ENCODE measurements around the gene DGKK. TPM values are rescaled to one million over a fixed set of nuclear protein-coding genes. Genes with fewer than 3 reads are reported as not detected.
A peak's percentile ranks its signal among the peaks of the same experiment; 100 is the strongest.

Gene DGKK
- total RNA-seq, 1 experiment from 2014 or later = not detected

DNA sequence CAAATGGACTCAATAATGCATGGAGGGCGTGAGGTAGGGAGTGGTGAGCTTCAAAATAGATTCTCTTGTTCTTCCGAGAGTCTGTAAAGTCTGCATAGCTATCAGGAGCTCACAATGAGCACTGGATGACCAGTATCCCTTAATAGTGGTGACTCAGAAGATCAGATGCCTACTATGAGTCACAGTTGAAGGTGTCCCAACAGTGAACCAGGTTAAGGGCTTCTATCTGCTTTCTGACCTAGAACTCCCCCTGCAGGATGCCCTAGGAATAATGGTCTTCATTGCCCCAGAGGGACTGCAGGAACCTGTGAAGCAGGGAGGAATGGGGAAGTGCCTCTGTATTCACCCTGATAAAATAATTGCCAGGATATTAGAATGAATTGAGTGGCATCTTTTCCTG is 22.1 kb downstream of the DGKK start:
- no TSS peak for BruUV-seq (replicated peaks)
- no peak for TF ChIP-seq CTCF (IDR thresholded peaks at IDR 0.05; ENCODE audit: unreplicated experiment)
- DNase-seq (ENCODE audit: unreplicated experiment) = peak; percentile 75
- CTCF ChIA-PET = interaction anchor here (0.5 kb wide), 3 partner anchors 95 to 493 kb away, joined by 3 to 4 read pairs (median 4); no protein-coding TSS in a partner anchor
- Mint-ChIP-seq H3K4me1 (ENCODE audit: insufficient read depth, unreplicated experiment) (no peaks in the 10 kb centered on the region), H3K9me3 (ENCODE audit: unreplicated experiment) (peaks cover 17% of the 10 kb centered on the region), H3K4me3 (ENCODE audit: unreplicated experiment) (no peak overlapping the region), H3K36me3 (ENCODE audit: insufficient read depth, unreplicated experiment) (no peaks in the 10 kb centered on the region), H3K27me3 (ENCODE audit: insufficient read depth, unreplicated experiment) (peaks cover 51% of the 10 kb centered on the region), H3K27ac (ENCODE audit: low read depth, unreplicated experiment) (no peak overlapping the region)
- POLR2A ChIA-PET = no interaction called here
- intact Hi-C loops (cut with micrococcal nuclease) = no loop called here

GRCh38 chrX:50447535-50447934 is 23.1 kb downstream of the DGKK start:
- no peaks in the 10 kb centered on the region for H3K36me3 Mint-ChIP-seq (ENCODE audit: insufficient read depth, unreplicated experiment)
- BruUV-seq (replicated peaks) = no TSS peak
- CTCF ChIA-PET = no interaction called here
- H3K27me3 Mint-ChIP-seq (ENCODE audit: insufficient read depth, unreplicated experiment) = peaks cover 41% of the 10 kb centered on the region
- no peak overlapping the region for H3K27ac Mint-ChIP-seq (ENCODE audit: low read depth, unreplicated experiment)
- TF ChIP-seq CTCF (IDR thresholded peaks at IDR 0.05; ENCODE audit: unreplicated experiment) = no peak
- POLR2A ChIA-PET = no interaction called here
- H3K4me1 Mint-ChIP-seq (ENCODE audit: insufficient read depth, unreplicated experiment) = no peaks in the 10 kb centered on the region
- no peak for DNase-seq (ENCODE audit: unreplicated experiment)
- H3K9me3 Mint-ChIP-seq (ENCODE audit: unreplicated experiment) = peaks cover 17% of the 10 kb centered on the region
- H3K4me3 Mint-ChIP-seq (ENCODE audit: unreplicated experiment) = no peak overlapping the region
- intact Hi-C loops (cut with micrococcal nuclease) = no loop called here

GRCh38 chrX:50442426-50443116 is 28.1 kb downstream of the DGKK start:
- no peaks in the 10 kb centered on the region for H3K36me3 Mint-ChIP-seq (ENCODE audit: insufficient read depth, unreplicated experiment)
- no peak overlapping the region for H3K4me3 Mint-ChIP-seq (ENCODE audit: unreplicated experiment)
- H3K9me3 Mint-ChIP-seq (ENCODE audit: unreplicated experiment) = peaks cover 5% of the 10 kb centered on the region
- TF ChIP-seq CTCF (IDR thresholded peaks at IDR 0.05; ENCODE audit: unreplicated experiment) = no peak
- ChIA-PET POLR2A (interaction anchor here (0.7 kb wide), 1 partner anchor 707 kb away, joined by 3 read pairs; no protein-coding TSS in a partner anchor), CTCF (no interaction called here)
- DNase-seq (ENCODE audit: unreplicated experiment) = no peak
- BruUV-seq (replicated peaks) = no TSS peak
- H3K4me1 Mint-ChIP-seq (ENCODE audit: insufficient read depth, unreplicated experiment) = no peaks in the 10 kb centered on the region
- H3K27ac Mint-ChIP-seq (ENCODE audit: low read depth, unreplicated experiment) = no peak overlapping the region
- peaks cover 35% of the 10 kb centered on the region for H3K27me3 Mint-ChIP-seq (ENCODE audit: insufficient read depth, unreplicated experiment)
- intact Hi-C loops (cut with micrococcal nuclease) = no loop called here

DNA sequence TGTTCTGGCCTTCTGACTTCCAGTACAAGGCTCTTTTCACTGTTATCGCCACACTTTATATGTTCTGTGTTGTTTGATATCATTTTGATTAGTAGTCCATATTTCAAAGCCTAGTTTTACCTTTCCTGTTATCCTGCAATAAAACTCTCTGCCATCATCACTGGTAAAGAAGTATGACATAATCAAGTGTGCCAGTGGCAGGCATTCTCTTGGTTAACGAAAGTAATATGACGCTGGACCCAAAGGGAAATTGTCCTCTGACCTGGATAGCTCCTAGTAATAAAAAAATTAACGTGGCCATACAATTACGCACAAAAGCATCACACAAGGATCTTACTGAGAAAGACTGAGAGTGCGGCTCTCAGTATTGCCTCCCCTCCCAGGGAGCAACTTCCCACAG is 33.8 kb downstream of the DGKK start:
- Mint-ChIP-seq H3K27me3 (ENCODE audit: insufficient read depth, unreplicated experiment) (peaks cover 67% of the 10 kb centered on the region), H3K4me3 (ENCODE audit: unreplicated experiment) (no peak overlapping the region), H3K27ac (ENCODE audit: low read depth, unreplicated experiment) (no peak overlapping the region), H3K36me3 (ENCODE audit: insufficient read depth, unreplicated experiment) (no peaks in the 10 kb centered on the region), H3K9me3 (ENCODE audit: unreplicated experiment) (peaks cover 7% of the 10 kb centered on the region), H3K4me1 (ENCODE audit: insufficient read depth, unreplicated experiment) (no peaks in the 10 kb centered on the region)
- TF ChIP-seq CTCF (IDR thresholded peaks at IDR 0.05; ENCODE audit: unreplicated experiment) = no peak
- POLR2A ChIA-PET = no interaction called here
- intact Hi-C loops (cut with micrococcal nuclease) = no loop called here
- BruUV-seq (replicated peaks) = no TSS peak
- no peak for DNase-seq (ENCODE audit: unreplicated experiment)
- CTCF ChIA-PET = no interaction called here

Measured in MCF 10A (cell line).